ENCODE measurements around the gene NOS2.

The NOS2 gene

DNA sequence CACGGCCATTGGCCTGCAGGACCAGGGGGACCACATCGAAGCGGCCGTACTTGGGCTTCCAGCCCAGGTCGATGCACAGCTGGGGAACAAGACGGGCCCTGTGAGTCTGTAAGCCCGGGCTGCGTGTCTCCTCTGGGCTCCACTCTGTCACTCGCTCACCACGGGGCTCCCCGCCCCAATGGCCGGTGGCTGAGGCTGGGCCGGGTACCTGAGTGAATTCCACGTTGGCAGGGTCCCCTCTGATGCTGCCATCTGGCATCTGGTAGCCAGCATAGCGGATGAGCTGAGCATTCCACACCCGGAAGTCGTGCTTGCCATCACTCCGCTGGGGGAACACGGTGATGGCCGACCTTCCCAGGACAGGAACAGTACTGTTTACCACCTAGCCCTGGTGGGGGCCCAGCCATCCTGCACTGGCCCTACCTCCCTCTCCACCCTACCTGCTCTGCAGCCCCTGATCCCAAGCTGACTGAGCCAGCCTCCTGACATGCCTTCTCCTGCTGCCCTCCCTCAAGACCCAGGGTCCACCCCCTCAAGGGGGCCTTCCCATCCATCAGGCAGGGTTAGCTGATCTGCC is 19.4 kb downstream of the NOS2 start:
- Histone ChIP-seq H3K9ac (ENCODE audit: insufficient read length, low read depth) (no peak overlapping the region), H3K27me3 (ENCODE audit: insufficient read depth, insufficient read length) (no peaks in the 10 kb centered on the region), H3K4me3 (ENCODE audit: insufficient read length, low read depth) (no peak overlapping the region), H3K9me3 (ENCODE audit: insufficient read depth, low read length) (no peaks in the 10 kb centered on the region), H3K4me1 (ENCODE audit: insufficient read depth, insufficient read length) (peaks cover 5% of the 10 kb centered on the region), H3K36me3 (ENCODE audit: insufficient read depth, insufficient read length, low read length) (no peaks in the 10 kb centered on the region)
- DNase-seq (ENCODE audit: low read depth, low spot score), result no peak
- TF ChIP-seq YY1 (IDR thresholded peaks at IDR 0.05; ENCODE audit: insufficient read depth, insufficient read length) (no peak), ZNF274 (IDR thresholded peaks at IDR 0.05; ENCODE audit: low read depth, low read length) (no peak), SUZ12 (IDR thresholded peaks at IDR 0.05; ENCODE audit: extremely low read depth, insufficient read depth, insufficient read length) (no peak)

GRCh38 chr17:27780092-27780827 is 20.1 kb downstream of the NOS2 start:
- Histone ChIP-seq H3K36me3 (ENCODE audit: insufficient read depth, insufficient read length, low read length) (no peaks in the 10 kb centered on the region), H3K4me3 (ENCODE audit: insufficient read length, low read depth) (no peak overlapping the region), H3K9ac (ENCODE audit: insufficient read length, low read depth) (no peak overlapping the region), H3K4me1 (ENCODE audit: insufficient read depth, insufficient read length) (peaks cover 5% of the 10 kb centered on the region), H3K27me3 (ENCODE audit: insufficient read depth, insufficient read length) (no peaks in the 10 kb centered on the region), H3K9me3 (ENCODE audit: insufficient read depth, low read length) (no peaks in the 10 kb centered on the region)
- DNase-seq (ENCODE audit: low read depth, low spot score), result no peak
- no peak for TF ChIP-seq SUZ12 (IDR thresholded peaks at IDR 0.05; ENCODE audit: extremely low read depth, insufficient read depth, insufficient read length)
- no peak for TF ChIP-seq YY1 (IDR thresholded peaks at IDR 0.05; ENCODE audit: insufficient read depth, insufficient read length)
- no peak for TF ChIP-seq ZNF274 (IDR thresholded peaks at IDR 0.05; ENCODE audit: low read depth, low read length)

DNA sequence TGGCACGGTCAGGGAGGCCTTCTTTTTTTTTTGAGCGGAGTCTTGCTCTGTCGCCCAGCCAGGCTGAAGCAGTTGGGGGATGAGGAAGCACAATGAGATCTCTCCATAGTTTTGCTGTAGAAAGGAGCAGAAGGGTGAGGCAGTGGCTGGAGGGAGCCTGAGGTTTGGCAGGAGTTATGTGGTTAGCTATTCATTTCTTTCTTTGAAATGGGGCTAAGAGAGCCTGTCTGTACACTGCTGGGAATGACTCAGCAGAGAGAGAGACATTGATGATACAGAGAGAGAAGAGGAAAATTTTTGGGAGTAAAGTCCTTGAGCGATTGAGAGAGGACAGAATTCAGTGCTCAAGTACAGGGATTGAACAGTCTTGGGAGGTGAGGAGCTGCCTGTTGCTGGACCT is 22.1 kb downstream of the NOS2 start:
- H3K9me3 ChIP-seq (ENCODE audit: insufficient read depth, low read length), result no peaks in the 10 kb centered on the region
- no peak overlapping the region for H3K9ac ChIP-seq (ENCODE audit: insufficient read length, low read depth)
- no peaks in the 10 kb centered on the region for H3K27me3 ChIP-seq (ENCODE audit: insufficient read depth, insufficient read length)
- H3K36me3 ChIP-seq (ENCODE audit: insufficient read depth, insufficient read length, low read length), result no peaks in the 10 kb centered on the region
- TF ChIP-seq YY1 (IDR thresholded peaks at IDR 0.05; ENCODE audit: insufficient read depth, insufficient read length) (no peak), ZNF274 (IDR thresholded peaks at IDR 0.05; ENCODE audit: low read depth, low read length) (no peak), SUZ12 (IDR thresholded peaks at IDR 0.05; ENCODE audit: extremely low read depth, insufficient read depth, insufficient read length) (no peak)
- peaks cover 5% of the 10 kb centered on the region for H3K4me1 ChIP-seq (ENCODE audit: insufficient read depth, insufficient read length)
- no peak overlapping the region for H3K4me3 ChIP-seq (ENCODE audit: insufficient read length, low read depth)
- DNase-seq (ENCODE audit: low read depth, low spot score), result no peak

DNA sequence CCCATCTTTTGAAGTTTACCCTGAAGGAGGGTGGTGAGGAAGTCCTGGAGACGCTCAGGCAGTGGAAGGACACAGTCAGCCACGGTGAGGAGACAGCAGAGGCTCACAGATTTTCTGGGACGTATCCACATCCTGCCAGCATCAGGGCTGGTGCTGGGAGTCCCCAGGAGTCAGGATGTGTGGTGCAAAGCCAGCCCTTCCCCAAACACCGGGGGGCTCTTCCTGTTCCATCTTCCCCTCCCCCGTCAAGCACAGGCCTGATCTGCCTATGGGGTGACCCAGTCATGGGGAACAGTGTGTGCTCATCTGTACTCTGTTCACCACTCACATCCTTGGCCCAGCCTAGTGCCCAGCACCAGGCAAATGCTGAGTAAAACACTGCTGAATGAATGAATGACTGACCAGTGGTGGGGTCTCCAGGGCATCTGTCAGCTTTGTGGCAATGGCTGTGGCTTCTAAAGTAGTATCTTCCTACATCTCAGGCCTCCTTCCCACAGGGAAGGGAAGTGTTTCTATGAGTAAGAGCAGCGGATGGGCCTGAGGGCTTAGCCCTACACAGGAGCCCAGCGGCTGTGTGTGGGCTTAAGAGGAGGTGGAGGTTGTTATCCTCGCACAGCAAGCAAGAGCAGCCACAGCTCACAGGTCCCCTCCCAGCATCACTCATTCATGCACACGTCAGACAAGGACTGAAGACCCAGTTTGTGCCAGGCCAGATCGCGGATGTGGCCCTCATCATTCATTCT is 23.3 kb downstream of the NOS2 start:
- H3K27me3 ChIP-seq (ENCODE audit: insufficient read depth, insufficient read length), result no peaks in the 10 kb centered on the region
- H3K36me3 ChIP-seq (ENCODE audit: insufficient read depth, insufficient read length, low read length), result no peaks in the 10 kb centered on the region
- no peak overlapping the region for H3K9ac ChIP-seq (ENCODE audit: insufficient read length, low read depth)
- TF ChIP-seq YY1 (IDR thresholded peaks at IDR 0.05; ENCODE audit: insufficient read depth, insufficient read length) (no peak), ZNF274 (IDR thresholded peaks at IDR 0.05; ENCODE audit: low read depth, low read length) (no peak), SUZ12 (IDR thresholded peaks at IDR 0.05; ENCODE audit: extremely low read depth, insufficient read depth, insufficient read length) (no peak)
- no peaks in the 10 kb centered on the region for H3K9me3 ChIP-seq (ENCODE audit: insufficient read depth, low read length)
- no peak overlapping the region for H3K4me3 ChIP-seq (ENCODE audit: insufficient read length, low read depth)
- H3K4me1 ChIP-seq (ENCODE audit: insufficient read depth, insufficient read length), result peaks cover 8% of the 10 kb centered on the region
- no peak for DNase-seq (ENCODE audit: low read depth, low spot score)

DNA sequence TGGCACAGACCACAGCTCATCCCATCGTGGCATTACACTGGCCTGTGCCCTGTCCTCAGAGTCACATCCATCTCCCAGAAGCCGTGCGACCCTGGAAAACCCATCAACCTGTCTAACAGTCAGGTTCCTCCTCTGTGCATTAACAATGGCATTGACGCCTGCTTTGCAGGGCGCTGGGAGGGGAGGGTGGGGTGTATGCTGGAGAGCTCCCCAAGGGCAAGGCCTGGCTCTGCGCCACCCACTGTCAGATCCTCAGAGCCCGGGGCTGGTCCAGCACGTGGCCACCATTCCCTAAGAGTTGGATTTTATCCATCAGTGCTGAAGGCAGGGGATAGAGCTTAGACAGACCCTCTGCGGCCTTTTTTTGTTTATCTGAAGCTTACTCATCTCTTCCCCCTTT is 28.7 kb downstream of the NOS2 start:
- no peak overlapping the region for H3K4me3 ChIP-seq (ENCODE audit: insufficient read length, low read depth)
- peaks cover 3% of the 10 kb centered on the region for H3K4me1 ChIP-seq (ENCODE audit: insufficient read depth, insufficient read length)
- no peak for DNase-seq (ENCODE audit: low read depth, low spot score)
- H3K27me3 ChIP-seq (ENCODE audit: insufficient read depth, insufficient read length), result no peaks in the 10 kb centered on the region
- TF ChIP-seq YY1 (IDR thresholded peaks at IDR 0.05; ENCODE audit: insufficient read depth, insufficient read length) (no peak), ZNF274 (IDR thresholded peaks at IDR 0.05; ENCODE audit: low read depth, low read length) (no peak), SUZ12 (IDR thresholded peaks at IDR 0.05; ENCODE audit: extremely low read depth, insufficient read depth, insufficient read length) (no peak)
- no peaks in the 10 kb centered on the region for H3K36me3 ChIP-seq (ENCODE audit: insufficient read depth, insufficient read length, low read length)
- H3K9ac ChIP-seq (ENCODE audit: insufficient read length, low read depth), result no peak overlapping the region
- no peaks in the 10 kb centered on the region for H3K9me3 ChIP-seq (ENCODE audit: insufficient read depth, low read length)

- Histone ChIP-seq H3K36me3 (ENCODE audit: insufficient read depth, insufficient read length, low read length) (no peaks in the 10 kb centered on the region), H3K9ac (ENCODE audit: insufficient read length, low read depth) (no peak overlapping the region), H3K9me3 (ENCODE audit: insufficient read depth, low read length) (no peaks in the 10 kb centered on the region), H3K4me1 (ENCODE audit: insufficient read depth, insufficient read length) (peaks cover 3% of the 10 kb centered on the region), H3K27me3 (ENCODE audit: insufficient read depth, insufficient read length) (no peaks in the 10 kb centered on the region), H3K4me3 (ENCODE audit: insufficient read length, low read depth) (no peak overlapping the region)
- TF ChIP-seq SUZ12 (IDR thresholded peaks at IDR 0.05; ENCODE audit: extremely low read depth, insufficient read depth, insufficient read length), result no peak
- TF ChIP-seq ZNF274 (IDR thresholded peaks at IDR 0.05; ENCODE audit: low read depth, low read length), result no peak
- TF ChIP-seq YY1 (IDR thresholded peaks at IDR 0.05; ENCODE audit: insufficient read depth, insufficient read length), result no peak
- no peak for DNase-seq (ENCODE audit: low read depth, low spot score)
These were observed 29.5 kb downstream of the NOS2 start for GRCh38 chr17:27770877-27771276.

DNA sequence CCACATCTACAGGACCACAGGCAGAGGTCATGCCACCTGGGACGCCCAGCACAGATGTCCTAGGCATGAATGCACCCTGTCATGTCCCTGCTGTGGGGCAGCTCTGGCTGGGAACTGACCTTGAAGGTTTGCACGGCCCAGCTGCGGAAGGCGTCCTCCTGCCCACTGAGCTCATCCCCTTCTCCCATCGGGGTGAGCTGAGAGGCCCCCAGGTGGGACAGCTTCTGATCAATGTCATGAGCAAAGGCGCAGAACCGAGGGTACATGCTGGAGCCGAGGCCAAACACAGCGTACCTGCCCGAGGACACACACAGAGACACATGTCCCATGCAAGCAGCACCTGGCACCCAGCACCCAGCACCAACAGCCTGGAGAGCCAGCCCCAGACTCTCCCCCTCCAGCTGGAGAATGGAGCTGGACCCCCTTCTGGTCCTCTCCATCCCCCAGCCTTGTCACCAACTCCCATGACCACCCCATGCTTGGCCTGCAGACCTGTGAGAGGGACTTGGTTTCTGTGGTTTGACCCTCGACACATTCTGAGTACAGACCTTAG is 31.4 kb downstream of the NOS2 start:
- Histone ChIP-seq H3K9ac (ENCODE audit: insufficient read length, low read depth) (no peak overlapping the region), H3K27me3 (ENCODE audit: insufficient read depth, insufficient read length) (no peaks in the 10 kb centered on the region), H3K9me3 (ENCODE audit: insufficient read depth, low read length) (no peaks in the 10 kb centered on the region), H3K4me1 (ENCODE audit: insufficient read depth, insufficient read length) (peaks cover 3% of the 10 kb centered on the region), H3K36me3 (ENCODE audit: insufficient read depth, insufficient read length, low read length) (no peaks in the 10 kb centered on the region), H3K4me3 (ENCODE audit: insufficient read length, low read depth) (no peak overlapping the region)
- TF ChIP-seq ZNF274 (IDR thresholded peaks at IDR 0.05; ENCODE audit: low read depth, low read length) (no peak), SUZ12 (IDR thresholded peaks at IDR 0.05; ENCODE audit: extremely low read depth, insufficient read depth, insufficient read length) (no peak), YY1 (IDR thresholded peaks at IDR 0.05; ENCODE audit: insufficient read depth, insufficient read length) (no peak)
- no peak for DNase-seq (ENCODE audit: low read depth, low spot score)
